H9 (cell line): ENCODE results near the gene TDRKH. TPM values are rescaled to one million over a fixed set of nuclear protein-coding genes. Genes with fewer than 3 reads are reported as not detected.

Source experiments
- DNase-seq: peaks from one replicate; pipeline ENCODE4 v3.0.0-alpha.2; 2017
- H2AFZ ChIP-seq: one replicate; pipeline ENCODE4 v1.6.1; 2013; ENCODE audit warnings: mild to moderate bottlenecking, low read length, control low read depth, moderate library complexity
- H2AK5ac ChIP-seq: 2 replicates; pipeline ENCODE4 v1.6.1; 2013; ENCODE audit warnings: low read length, control low read depth, mixed read lengths; ENCODE audit not compliant: insufficient read length
- H2BK120ac ChIP-seq: one replicate; pipeline ENCODE4 v1.6.1; 2013; ENCODE audit warnings: low read depth, mild to moderate bottlenecking, low read length, control low read depth, inconsistent platforms; ENCODE audit not compliant: poor library complexity, severe bottlenecking
- H2BK12ac ChIP-seq: 2 replicates; pipeline ENCODE4 v1.6.1; 2013; ENCODE audit warnings: low read length, control low read depth, mixed read lengths, low read depth; ENCODE audit not compliant: insufficient read length
- H2BK15ac ChIP-seq: 2 replicates; pipeline ENCODE4 v1.6.1; 2013; ENCODE audit warnings: low read depth, low read length, control low read depth
- H2BK20ac ChIP-seq: one replicate; pipeline ENCODE4 v1.6.1; 2013; ENCODE audit warnings: low read depth, mild to moderate bottlenecking, low read length, control low read depth, inconsistent platforms; ENCODE audit not compliant: poor library complexity, severe bottlenecking
- H2BK5ac ChIP-seq: 2 replicates; pipeline ENCODE4 v1.6.1; 2013; ENCODE audit warnings: low read length, control low read depth, mixed read lengths; ENCODE audit not compliant: insufficient read length
- H3K14ac ChIP-seq: 2 replicates; pipeline ENCODE4 v1.6.1; 2013; ENCODE audit warnings: low read length, control low read depth; ENCODE audit not compliant: insufficient read depth
- H3K18ac ChIP-seq: 2 replicates; pipeline ENCODE4 v1.6.1; 2013; ENCODE audit warnings: low read depth, mild to moderate bottlenecking, mixed read lengths, low read length, control low read depth; ENCODE audit not compliant: insufficient read length
- H3K23ac ChIP-seq: 2 replicates; pipeline ENCODE4 v1.6.1; 2013; ENCODE audit warnings: low read length, control low read depth, mixed read lengths, low read depth; ENCODE audit not compliant: insufficient read length
- H3K23me2 ChIP-seq: 2 replicates; pipeline ENCODE4 v1.6.1; 2013; ENCODE audit warnings: low read depth, mild to moderate bottlenecking, mixed read lengths, low read length, control low read depth; ENCODE audit not compliant: insufficient read length, poor library complexity, severe bottlenecking
- H3K27ac ChIP-seq: 2 replicates; pipeline ENCODE4 v1.5.1; 2013; ENCODE audit warnings: low read length, control low read depth, mixed read lengths, low read depth; ENCODE audit not compliant: insufficient read length
- H3K27me3 ChIP-seq: 2 replicates; pipeline ENCODE4 v1.6.1; 2013; ENCODE audit warnings: low read length, control low read depth, inconsistent platforms; ENCODE audit not compliant: insufficient read depth
- H3K4ac ChIP-seq: 2 replicates; pipeline ENCODE4 v1.6.1; 2013; ENCODE audit warnings: low read depth, mild to moderate bottlenecking, control low read depth, inconsistent platforms, low read length, moderate library complexity
- H3K4me1 ChIP-seq: 2 replicates; pipeline ENCODE4 v1.6.1; 2013; ENCODE audit warnings: low read length, control low read depth, inconsistent platforms; ENCODE audit not compliant: insufficient read depth
- H3K4me2 ChIP-seq: 2 replicates; pipeline ENCODE4 v1.6.1; 2013; ENCODE audit warnings: low read length, control low read depth, mixed read lengths; ENCODE audit not compliant: insufficient read length, insufficient read depth
- H3K56ac ChIP-seq: 2 replicates; pipeline ENCODE4 v1.6.1; 2013; ENCODE audit warnings: low read depth, mild to moderate bottlenecking, mixed read lengths, low read length, control low read depth; ENCODE audit not compliant: insufficient read length
- H3K79me1 ChIP-seq: 2 replicates; pipeline ENCODE4 v1.6.1; 2013; ENCODE audit warnings: low read depth, mild to moderate bottlenecking, moderate library complexity, low read length, control low read depth, inconsistent platforms; ENCODE audit not compliant: insufficient read depth, poor library complexity, severe bottlenecking
- H3K79me2 ChIP-seq: 2 replicates; pipeline ENCODE4 v1.6.1; 2013; ENCODE audit warnings: low read length, control low read depth, inconsistent platforms; ENCODE audit not compliant: insufficient read depth
- H3K9ac ChIP-seq: 2 replicates; pipeline ENCODE4 v1.6.1; 2013; ENCODE audit warnings: low read length, control low read depth, mixed read lengths; ENCODE audit not compliant: insufficient read length; ENCODE audit errors: extremely low read depth
- H3K9me3 ChIP-seq: one replicate; pipeline ENCODE4 v1.6.1; 2013; ENCODE audit warnings: low read depth, low read length, inconsistent platforms; ENCODE audit not compliant: control insufficient read depth
- H3T11ph ChIP-seq: one replicate; pipeline ENCODE4 v1.6.1; 2013; ENCODE audit warnings: mild to moderate bottlenecking, low read length, control low read depth, inconsistent platforms
- H4K20me1 ChIP-seq: one replicate; pipeline ENCODE4 v1.6.1; 2013; ENCODE audit not compliant: control insufficient read depth, insufficient read length, insufficient read depth
- H4K5ac ChIP-seq: 2 replicates; pipeline ENCODE4 v1.6.1; 2013; ENCODE audit warnings: low read depth, mild to moderate bottlenecking, mixed read lengths, low read length, control low read depth; ENCODE audit not compliant: insufficient read length
- H4K8ac ChIP-seq: replicated peaks from 2 replicates; pipeline ENCODE4 v1.6.1; 2013; ENCODE audit warnings: low read length, control low read depth, mixed read lengths, low read depth; ENCODE audit not compliant: insufficient read length
- H4K91ac ChIP-seq: 2 replicates; pipeline ENCODE4 v1.6.1; 2013; ENCODE audit warnings: low read depth, mild to moderate bottlenecking, moderate library complexity, mixed read lengths, low read length, control low read depth; ENCODE audit not compliant: insufficient read length
- H3K27ac Mint-ChIP-seq, 3 experiments: 2 replicates in 2 of 3; 3 replicates in 1 of 3; pipeline ENCODE4 v1.8.0; 2020 to 2021; ENCODE audit warnings: mixed read lengths in 3 of 3, mild to moderate bottlenecking in 1 of 3, moderate library complexity in 1 of 3
- H3K27me3 Mint-ChIP-seq: 2 replicates; pipeline ENCODE4 v1.8.0; 2021; ENCODE audit warnings: low read depth, mild to moderate bottlenecking, moderate library complexity, mixed read lengths
- H3K36me3 Mint-ChIP-seq, 3 experiments: 2 replicates in 2 of 3; 3 replicates in 1 of 3; pipeline ENCODE4 v1.8.0; 2020 to 2021; ENCODE audit warnings: low read depth in 3 of 3, mixed read lengths in 3 of 3; ENCODE audit not compliant: insufficient read depth in 1 of 3
- H3K4me1 Mint-ChIP-seq, 2 experiments: 2 replicates each; pipeline ENCODE4 v1.8.0; 2020; ENCODE audit warnings: mixed read lengths in 2 of 2
- H3K4me3 Mint-ChIP-seq, 2 experiments: 2 replicates in 1 of 2; 3 replicates in 1 of 2; pipeline ENCODE4 v1.8.0; 2020 to 2021; ENCODE audit warnings: mild to moderate bottlenecking in 2 of 2, mixed read lengths in 2 of 2, moderate library complexity in 1 of 2
- H3K9me3 Mint-ChIP-seq, 2 experiments: 2 replicates in 1 of 2; 3 replicates in 1 of 2; pipeline ENCODE4 v1.8.0; 2020; ENCODE audit warnings: mild to moderate bottlenecking in 2 of 2, mixed read lengths in 2 of 2, moderate library complexity in 1 of 2
- WGBS: extraction: QIAGEN DNeasy Blood & Tissue Kit; methylation state at CpG from one replicate; pipeline ENCODE4 v1.1.7; 2013; ENCODE audit warnings: missing lambda C conversion rate, low lambda C conversion rate, mixed read lengths; ENCODE audit not compliant: insufficient read length; ENCODE audit errors: extremely low coverage; 5-methylcytosine and 5-hydroxymethylcytosine counted together
- total RNA-seq: library from RNA; stranded (reverse); gene quantifications from 2 replicates; pipeline ENCODE4 v1.2.1, GENCODE V29; 2021
- TF ChIP-seq, protein P1 (sequence below): fragments of 200-600 bp; sonication (generic); conservative IDR thresholded peaks from 3 replicates; pipeline ENCODE4 v1.8.0; 2021; ENCODE audit warnings: antibody characterized with exemption, mild to moderate bottlenecking

The TDRKH gene
- total RNA-seq, 1 experiment from 2014 or later, result 24.0 TPM

DNA sequence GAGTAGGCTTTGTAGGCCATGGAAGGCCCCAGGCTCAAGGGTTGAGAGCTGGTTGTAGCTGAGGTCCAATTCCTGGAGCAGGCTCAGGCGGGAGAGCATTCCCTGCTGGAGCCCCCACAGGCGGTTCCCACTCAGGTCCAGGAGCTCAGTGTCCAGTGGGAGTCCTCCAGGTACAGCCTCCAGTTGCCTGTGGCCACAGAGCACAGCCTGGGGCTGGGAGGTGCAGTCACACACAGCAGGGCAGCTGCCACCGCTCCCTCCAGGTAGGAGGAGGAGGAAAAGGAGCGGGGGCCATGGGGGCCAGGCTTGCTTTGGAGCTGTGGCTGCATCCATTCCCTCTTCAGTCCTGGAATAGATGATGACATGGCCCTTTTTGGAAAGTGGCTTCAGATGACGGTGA is 12.1 kb upstream of the TDRKH start:
- H3K4me1 ChIP-seq, result no peaks in the 10 kb centered on the region
- DNase-seq, result no peak
- no peaks in the 10 kb centered on the region for H3K79me2 ChIP-seq
- no peak overlapping the region for H2AK5ac ChIP-seq
- no peak overlapping the region; the same call in 1 of the 2 replicates for H3K4ac ChIP-seq
- no peak overlapping the region for H4K5ac ChIP-seq
- H2BK5ac ChIP-seq, result no peak overlapping the region
- no peaks in the 10 kb centered on the region for H3K9me3 ChIP-seq
- Mint-ChIP-seq H3K4me3 (no peak overlapping the region), H3K27me3 (peaks cover 11% of the 10 kb centered on the region), H3K36me3 (no peaks in the 10 kb centered on the region), H3K4me1 (peaks cover 3 to 16% of the 10 kb centered on the region in 2 experiments; a peak in 3 of 4 replicates), H3K9me3 (no peaks in the 10 kb centered on the region), H3K27ac (no peak overlapping the region; a peak in 1 of 7 replicates)
- no peaks in the 10 kb centered on the region for H4K20me1 ChIP-seq
- H3K14ac ChIP-seq, result no peak overlapping the region
- H3K23ac ChIP-seq, result no peak overlapping the region
- H3K27me3 ChIP-seq, result 0 out of 2 replicates have a peak, but pooled peaks cover 2% of the 10 kb centered on the region
- TF ChIP-seq, protein P1, sequence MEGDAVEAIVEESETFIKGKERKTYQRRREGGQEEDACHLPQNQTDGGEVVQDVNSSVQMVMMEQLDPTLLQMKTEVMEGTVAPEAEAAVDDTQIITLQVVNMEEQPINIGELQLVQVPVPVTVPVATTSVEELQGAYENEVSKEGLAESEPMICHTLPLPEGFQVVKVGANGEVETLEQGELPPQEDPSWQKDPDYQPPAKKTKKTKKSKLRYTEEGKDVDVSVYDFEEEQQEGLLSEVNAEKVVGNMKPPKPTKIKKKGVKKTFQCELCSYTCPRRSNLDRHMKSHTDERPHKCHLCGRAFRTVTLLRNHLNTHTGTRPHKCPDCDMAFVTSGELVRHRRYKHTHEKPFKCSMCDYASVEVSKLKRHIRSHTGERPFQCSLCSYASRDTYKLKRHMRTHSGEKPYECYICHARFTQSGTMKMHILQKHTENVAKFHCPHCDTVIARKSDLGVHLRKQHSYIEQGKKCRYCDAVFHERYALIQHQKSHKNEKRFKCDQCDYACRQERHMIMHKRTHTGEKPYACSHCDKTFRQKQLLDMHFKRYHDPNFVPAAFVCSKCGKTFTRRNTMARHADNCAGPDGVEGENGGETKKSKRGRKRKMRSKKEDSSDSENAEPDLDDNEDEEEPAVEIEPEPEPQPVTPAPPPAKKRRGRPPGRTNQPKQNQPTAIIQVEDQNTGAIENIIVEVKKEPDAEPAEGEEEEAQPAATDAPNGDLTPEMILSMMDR, result no peak
- H2AFZ ChIP-seq, result no peak overlapping the region
- no peak overlapping the region for H2BK15ac ChIP-seq
- H4K91ac ChIP-seq, result no peak overlapping the region
- no peak overlapping the region for H4K8ac ChIP-seq
- no peak overlapping the region for H3T11ph ChIP-seq
- no CpG with 5 or more reads among the region's 5 CpGs for WGBS
- no peak overlapping the region for H2BK12ac ChIP-seq
- no peak overlapping the region for H3K18ac ChIP-seq
- H3K9ac ChIP-seq, result no peak overlapping the region
- no peaks in the 10 kb centered on the region for H3K23me2 ChIP-seq
- no peak overlapping the region for H3K56ac ChIP-seq
- H2BK20ac ChIP-seq, result no peak overlapping the region
- H2BK120ac ChIP-seq, result no peak overlapping the region
- no peak overlapping the region for H3K27ac ChIP-seq
- no peaks in the 10 kb centered on the region for H3K79me1 ChIP-seq
- no peak overlapping the region for H3K4me2 ChIP-seq
